Measurements from ENCODE around the gene OR12D3.

The OR12D3 gene

GRCh38 chr6:29375191-29375590 lies at the start of gene OR12D3:
Gene OR12D3, minus strand, starts transcription at chr6:29375291. Its CDS starts 4 bp downstream, at chr6:29375287.
- DNase-seq = no peak
- H3K36me3 ChIP-seq = no peaks in the 10 kb centered on the region
- H3K9me3 ChIP-seq (ENCODE audit: severe bottlenecking) = no peaks in the 10 kb centered on the region
- no peak for TF ChIP-seq CTCF (IDR thresholded peaks at IDR 0.05; ENCODE audit: low read depth, low read length)
- H3K27ac ChIP-seq = no peak within 1 kb of the TSS
- no peak within 1 kb of the TSS for H3K4me3 ChIP-seq (ENCODE audit: low read depth, low read length)
- H3K27me3 ChIP-seq (ENCODE audit: insufficient read depth, low read depth, severe bottlenecking) = peaks cover 63% of the 10 kb centered on the region

- no peak for TF ChIP-seq CTCF (IDR thresholded peaks at IDR 0.05; ENCODE audit: low read depth, low read length)
- no peaks in the 10 kb centered on the region for H3K36me3 ChIP-seq
- H3K27ac ChIP-seq = no peak overlapping the region
- peaks cover 44% of the 10 kb centered on the region for H3K27me3 ChIP-seq (ENCODE audit: insufficient read depth, low read depth, severe bottlenecking)
- DNase-seq = no peak
- H3K4me3 ChIP-seq (ENCODE audit: low read depth, low read length) = no peak overlapping the region
- peaks cover 4% of the 10 kb centered on the region for H3K9me3 ChIP-seq (ENCODE audit: severe bottlenecking)
These were observed 49.5 kb upstream of the OR12D3 start for GRCh38 chr6:29424575-29424974.

- no peak for TF ChIP-seq CTCF (IDR thresholded peaks at IDR 0.05; ENCODE audit: low read depth, low read length)
- Histone ChIP-seq H3K4me3 (ENCODE audit: low read depth, low read length) (no peak overlapping the region), H3K27ac (no peak overlapping the region), H3K27me3 (ENCODE audit: insufficient read depth, low read depth, severe bottlenecking) (peaks cover 45% of the 10 kb centered on the region), H3K9me3 (ENCODE audit: severe bottlenecking) (peaks cover 4% of the 10 kb centered on the region), H3K36me3 (no peaks in the 10 kb centered on the region)
- no peak for DNase-seq
These were observed 49.1 kb upstream of the OR12D3 start for GRCh38 chr6:29424168-29424567.

- no peak for DNase-seq
- Histone ChIP-seq H3K4me3 (ENCODE audit: low read depth, low read length) (no peak overlapping the region), H3K27me3 (ENCODE audit: insufficient read depth, low read depth, severe bottlenecking) (peaks cover 58% of the 10 kb centered on the region), H3K27ac (no peak overlapping the region), H3K36me3 (no peaks in the 10 kb centered on the region), H3K9me3 (ENCODE audit: severe bottlenecking) (peaks cover 4% of the 10 kb centered on the region)
- no peak for TF ChIP-seq CTCF (IDR thresholded peaks at IDR 0.05; ENCODE audit: low read depth, low read length)
These were observed 44.4 kb upstream of the OR12D3 start for GRCh38 chr6:29419516-29419915.

- peak; percentile 49; the same call in 1 of the 2 replicates for TF ChIP-seq CTCF (IDR thresholded peaks at IDR 0.05; ENCODE audit: low read depth, low read length)
- Histone ChIP-seq H3K9me3 (ENCODE audit: severe bottlenecking) (peaks cover 5% of the 10 kb centered on the region), H3K27ac (no peak within 1 kb of the TSS), H3K27me3 (ENCODE audit: insufficient read depth, low read depth, severe bottlenecking) (peaks cover 74% of the 10 kb centered on the region), H3K36me3 (no peaks in the 10 kb centered on the region), H3K4me3 (ENCODE audit: low read depth, low read length) (no peak within 1 kb of the TSS)
- DNase-seq = no peak
These were observed 39.5 kb upstream of the OR12D3 start, which contains the start of gene OR12D1 for GRCh38 chr6:29414588-29414987. Gene OR12D1, plus strand, starts transcription at chr6:29414928.

GRCh38 chr6:29403801-29404200 lies 28.7 kb upstream of the OR12D3 start:
- Histone ChIP-seq H3K4me3 (ENCODE audit: low read depth, low read length) (no peak overlapping the region), H3K36me3 (no peaks in the 10 kb centered on the region), H3K27me3 (ENCODE audit: insufficient read depth, low read depth, severe bottlenecking) (peaks cover 77% of the 10 kb centered on the region), H3K9me3 (ENCODE audit: severe bottlenecking) (peaks cover 8% of the 10 kb centered on the region), H3K27ac (no peak overlapping the region)
- no peak for DNase-seq
- no peak for TF ChIP-seq CTCF (IDR thresholded peaks at IDR 0.05; ENCODE audit: low read depth, low read length)

Data from WERI-Rb-1 (cell line).